GM12878 (cell line): ENCODE measurements around the gene OR1A1.
"Not testable (repeated sequence)": the region's sequence is repeated elsewhere in the genome, so short reads cannot be mapped to it uniquely, and the experiment has no call there.

Experiments
- BACH1 ChIP-seq: fragments of 450-650 bp; IDR thresholded peaks from 2 replicates; pipeline ENCODE4 v1.6.1; 2017; ENCODE audit warnings: mild to moderate bottlenecking, borderline replicate concordance
- CREM ChIP-seq: IDR thresholded peaks from 2 replicates; pipeline ENCODE4 v1.6.1; 2014; ENCODE audit warnings: antibody characterized with exemption, low read depth
- CTCF ChIP-seq, 3 experiments: IDR thresholded peaks in 2 of 3; conservative IDR thresholded peaks in 1 of 3; 2 replicates each; pipeline ENCODE4 v1.5.1; 2011; ENCODE audit warnings: low read depth in 3 of 3, low read length in 3 of 3, mild to moderate bottlenecking in 3 of 3, control low read depth in 2 of 3, moderate library complexity in 2 of 3, inconsistent platforms in 1 of 3, mixed read lengths in 1 of 3; ENCODE audit not compliant: control insufficient read depth in 2 of 3, insufficient read depth in 1 of 3; ENCODE audit errors: extremely low read depth in 1 of 3
- HDAC2 ChIP-seq: fragments of 200-600 bp; sonication (generic); IDR thresholded peaks from 2 replicates; pipeline ENCODE4 v1.6.1; 2017
- NRF1 ChIP-seq: conservative IDR thresholded peaks from 2 replicates; pipeline ENCODE4 v1.6.1; 2011; ENCODE audit warnings: mild to moderate bottlenecking, low read depth, low read length, improper control_type of control experiment
- POLR2AphosphoS5 ChIP-seq: IDR thresholded peaks from 2 replicates; pipeline ENCODE4 v1.6.1; 2011; ENCODE audit warnings: mild to moderate bottlenecking, low read length, inconsistent platforms
- RAD21 ChIP-seq: IDR thresholded peaks from 2 replicates; pipeline ENCODE4 v1.6.1; 2011; ENCODE audit warnings: mild to moderate bottlenecking, low read depth, low read length, moderate library complexity; ENCODE audit not compliant: insufficient read depth
- RCOR1 ChIP-seq: conservative IDR thresholded peaks from 2 replicates; pipeline ENCODE4 v1.6.1; 2012; ENCODE audit warnings: low read depth, low read length, improper control_type of control experiment
- RELA ChIP-seq: fragments of 450-650 bp; IDR thresholded peaks from 2 replicates; pipeline ENCODE4 v1.8.0; 2014; ENCODE audit warnings: borderline replicate concordance; ENCODE audit not compliant: partially characterized antibody
- SMC3 ChIP-seq: IDR thresholded peaks from 2 replicates; pipeline ENCODE4 v1.6.1; 2011; ENCODE audit warnings: low read length, improper control_type of control experiment, borderline replicate concordance
- SP1 ChIP-seq: IDR thresholded peaks from one replicate; pipeline ENCODE4 v1.6.1; 2011; ENCODE audit warnings: low read depth, low read length
- TAF1 ChIP-seq: IDR thresholded peaks from 2 replicates; pipeline ENCODE4 v1.6.1; 2011; ENCODE audit warnings: mild to moderate bottlenecking, low read depth, low read length, borderline replicate concordance
- TCF3 ChIP-seq: IDR thresholded peaks from 2 replicates; pipeline ENCODE4 v1.6.1; 2012; ENCODE audit warnings: low read depth, mild to moderate bottlenecking, low read length, borderline replicate concordance; ENCODE audit not compliant: insufficient read depth

DNA sequence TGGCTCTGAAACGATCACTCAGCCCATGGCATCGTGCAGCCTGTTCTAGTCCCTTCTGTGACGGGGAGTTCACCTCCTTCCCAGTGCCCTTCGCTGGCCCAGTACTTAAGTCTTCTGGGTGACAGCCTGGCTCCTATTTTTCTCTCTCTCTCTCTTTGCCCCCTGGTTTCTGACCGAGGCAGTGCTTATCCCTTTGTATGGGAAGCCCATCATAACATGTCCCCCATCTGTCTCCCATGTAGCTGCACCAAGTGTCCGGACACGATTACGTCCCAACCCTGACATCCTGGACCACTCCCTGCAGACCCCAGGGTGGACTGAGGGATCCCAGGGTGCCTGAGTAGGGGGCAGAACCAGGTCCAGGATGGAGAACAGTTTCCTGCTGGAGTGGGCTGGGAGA is 24.8 kb downstream of the OR1A1 start:
- TF ChIP-seq RELA; CTCF (IDR thresholded peaks at IDR 0.05 in 2 of 3, conservative IDR thresholded peaks at IDR 0.05 in 1 of 3; ENCODE audit: control insufficient read depth in 2 of 3, extremely low read depth in 1 of 3, insufficient read depth in 1 of 3, low read depth in 3 of 3, low read length in 3 of 3); RAD21; NRF1; HDAC2; SMC3; POLR2AphosphoS5; TCF3; CREM; TAF1; SP1; RCOR1; BACH1: not testable (repeated sequence)
